ENCODE measurements around the gene KIF26A.

The KIF26A gene

DNA sequence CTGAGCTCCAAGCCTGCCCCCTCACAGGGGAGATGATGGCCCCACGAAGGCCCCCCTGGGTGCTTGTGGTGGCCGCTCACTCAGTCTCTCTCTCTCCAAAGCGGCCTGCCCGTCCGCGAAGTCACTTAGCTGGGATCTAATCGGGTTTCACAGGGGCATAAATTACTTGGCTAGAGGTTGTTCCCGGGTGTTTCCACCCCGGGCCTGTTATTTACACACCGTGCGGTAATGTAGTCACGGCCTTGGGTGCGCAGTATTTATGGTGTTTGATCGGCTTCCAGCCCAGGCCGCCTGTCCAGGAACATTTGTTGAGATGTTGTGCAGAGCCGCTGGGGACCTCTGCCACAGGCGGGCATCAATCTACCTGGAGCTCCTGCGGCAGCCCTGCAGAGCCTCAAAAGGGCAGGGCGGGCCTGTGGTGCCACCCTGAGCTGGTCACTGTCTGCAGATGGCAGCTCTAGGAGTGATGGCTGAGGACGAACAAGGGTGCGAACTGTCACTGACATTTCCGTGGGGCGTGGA, 91.2 kb downstream of the KIF26A start:
- no peaks in the 10 kb centered on the region for H3K4me1 ChIP-seq (ENCODE audit: control extremely low read depth in 1 of 4, control insufficient read depth in 4 of 4, insufficient read depth in 4 of 4, low read length in 3 of 4)
- H3K4me3 ChIP-seq (ENCODE audit: control insufficient read depth in 1 of 7, extremely low read depth in 1 of 7, insufficient read depth in 4 of 7, low read depth in 2 of 7, low read length in 6 of 7): no peak overlapping the region
- no peak for DNase-seq
- CTCF ChIA-PET: no interaction called here
- no peaks in the 10 kb centered on the region for H3K36me3 ChIP-seq (ENCODE audit: control insufficient read depth in 4 of 4, insufficient read depth in 4 of 4, low read length in 3 of 4)
- WGBS (ENCODE audit: insufficient coverage): 95% methylated on average over 20 of the region's 23 CpGs
- H3K27ac ChIP-seq (ENCODE audit: insufficient read depth in 1 of 2, low read depth in 1 of 2, low read length in 2 of 2, poor library complexity in 1 of 2, severe bottlenecking in 2 of 2): no peak overlapping the region
- peaks cover 0 to 18% (median 0%) of the 10 kb centered on the region in 5 experiments for H3K27me3 ChIP-seq (replicated peaks in 2 of 5; ENCODE audit: control insufficient read depth in 4 of 5, insufficient read depth in 5 of 5, low read length in 4 of 5)
- POLR2A ChIA-PET: no interaction called here
- H3K9me3 ChIP-seq (ENCODE audit: control extremely low read depth in 1 of 5, control insufficient read depth in 4 of 5, insufficient read depth in 2 of 5, low read depth in 1 of 5, low read length in 4 of 5): peaks cover 0 to 27% (median 11%) of the 10 kb centered on the region in 5 experiments

GRCh38 chr14:104230119-104230815, 91.9 kb downstream of the KIF26A start:
- H3K4me1 ChIP-seq (ENCODE audit: control extremely low read depth in 1 of 4, control insufficient read depth in 4 of 4, insufficient read depth in 4 of 4, low read length in 3 of 4): no peaks in the 10 kb centered on the region
- no peak overlapping the region for H3K27ac ChIP-seq (ENCODE audit: insufficient read depth in 1 of 2, low read depth in 1 of 2, low read length in 2 of 2, poor library complexity in 1 of 2, severe bottlenecking in 2 of 2)
- peaks cover 0 to 12% (median 0%) of the 10 kb centered on the region in 5 experiments for H3K27me3 ChIP-seq (replicated peaks in 2 of 5; ENCODE audit: control insufficient read depth in 4 of 5, insufficient read depth in 5 of 5, low read length in 4 of 5)
- H3K36me3 ChIP-seq (ENCODE audit: control insufficient read depth in 4 of 4, insufficient read depth in 4 of 4, low read length in 3 of 4): no peaks in the 10 kb centered on the region
- WGBS (ENCODE audit: insufficient coverage): 94% methylated on average over 9 of the region's 19 CpGs
- ChIA-PET POLR2A (no interaction called here), CTCF (no interaction called here)
- H3K9me3 ChIP-seq (ENCODE audit: control extremely low read depth in 1 of 5, control insufficient read depth in 4 of 5, insufficient read depth in 2 of 5, low read depth in 1 of 5, low read length in 4 of 5): peaks cover 0 to 29% (median 12%) of the 10 kb centered on the region in 5 experiments
- DNase-seq: no peak
- no peak overlapping the region for H3K4me3 ChIP-seq (ENCODE audit: control insufficient read depth in 1 of 7, extremely low read depth in 1 of 7, insufficient read depth in 4 of 7, low read depth in 2 of 7, low read length in 6 of 7)
